ENCODE results near the gene RASGRF1.

DNA sequence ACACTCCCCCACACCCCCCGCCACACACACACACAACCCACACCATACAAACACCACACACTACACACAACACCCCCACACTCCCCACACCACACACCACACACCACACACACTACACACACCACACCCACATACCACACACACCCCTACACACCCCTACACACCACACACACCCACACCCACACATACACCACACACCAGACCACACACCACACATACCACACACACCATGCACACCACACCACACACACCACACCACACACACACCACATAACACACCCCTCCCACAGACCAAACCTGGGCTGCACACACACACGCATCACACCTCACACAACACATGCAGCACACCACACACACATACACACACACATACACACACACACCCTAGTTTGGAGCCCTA lies 1.8 kb upstream of the RASGRF1 start:
- TF ChIP-seq CTCF (IDR thresholded peaks at IDR 0.05) (no peak), POLR2A (IDR thresholded peaks at IDR 0.05) (no peak), POLR2AphosphoS5 (IDR thresholded peaks at IDR 0.05) (no peak)

Measured in prostate gland (tissue), 2 donors.